Activated CD4-positive, alpha-beta T cell treated with anti-CD3 and anti-CD28 coated beads, Interleukin-2, Interleukin-4, amounts not matched to agents 100 ng/mL and 50 ng/mL, durations not matched to agents 16 hours and 8 hours (primary cell): ENCODE measurements around the gene MYOF.
"Not testable (repeated sequence)": the region's sequence is repeated elsewhere in the genome, so short reads cannot be mapped to it uniquely, and the experiment has no call there.

ENCODE experiments used
- DNase-seq: peaks from one replicate; pipeline ENCODE4 v3.0.0-alpha.2; 2020; ENCODE audit warnings: low spot score

MYOF gene

DNA sequence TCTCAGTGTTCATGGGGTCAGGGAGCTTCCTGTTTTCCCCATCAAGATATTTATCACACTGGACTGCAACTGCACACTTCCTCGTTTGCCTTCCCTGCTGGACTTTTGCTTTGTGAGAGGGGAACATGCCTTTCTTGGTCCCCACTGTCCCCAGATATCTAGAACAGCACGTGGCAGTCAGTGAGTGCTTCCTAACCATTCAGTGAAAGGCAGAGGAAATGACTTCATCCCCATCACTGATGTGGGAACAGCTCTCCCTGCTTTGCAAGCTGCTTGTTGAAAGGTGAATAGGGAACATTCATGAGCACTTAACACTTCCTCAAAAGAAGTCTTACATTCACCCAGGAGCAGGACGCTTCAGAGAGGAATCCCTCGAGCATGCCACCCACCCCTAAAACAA lies 135.4 kb downstream of the MYOF start:
- DNase-seq = no peak

DNA sequence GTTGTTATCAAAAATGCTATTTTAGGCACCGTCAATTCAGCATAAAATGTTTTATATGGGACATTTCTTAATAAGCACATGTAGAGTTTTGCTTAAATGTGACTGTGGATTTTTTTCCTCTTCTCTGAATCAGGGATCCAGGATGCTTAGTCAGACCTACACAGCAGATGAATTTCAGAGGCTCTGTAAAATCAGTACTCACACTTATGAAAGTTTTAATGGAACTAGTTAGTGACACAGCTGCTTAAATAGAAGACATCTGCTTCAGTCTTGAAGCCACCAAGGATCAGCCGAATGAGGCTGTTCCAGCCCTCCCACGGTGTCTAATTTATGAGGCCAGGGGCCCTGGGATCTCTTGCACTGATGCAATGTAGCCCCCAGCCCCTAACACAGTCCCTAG lies 136.0 kb downstream of the MYOF start:
- DNase-seq = peak; percentile 15

GRCh38 chr10:93344691-93345090 lies 137.4 kb downstream of the MYOF start:
- DNase-seq = no peak

- no peak for DNase-seq
Measured at GRCh38 chr10:93342921-93343320, 139.2 kb downstream of the MYOF start.

GRCh38 chr10:93342366-93342765 lies 139.8 kb downstream of the MYOF start:
- no peak for DNase-seq

GRCh38 chr10:93337309-93337721 lies 144.8 kb downstream of the MYOF start:
- no peak for DNase-seq

DNA sequence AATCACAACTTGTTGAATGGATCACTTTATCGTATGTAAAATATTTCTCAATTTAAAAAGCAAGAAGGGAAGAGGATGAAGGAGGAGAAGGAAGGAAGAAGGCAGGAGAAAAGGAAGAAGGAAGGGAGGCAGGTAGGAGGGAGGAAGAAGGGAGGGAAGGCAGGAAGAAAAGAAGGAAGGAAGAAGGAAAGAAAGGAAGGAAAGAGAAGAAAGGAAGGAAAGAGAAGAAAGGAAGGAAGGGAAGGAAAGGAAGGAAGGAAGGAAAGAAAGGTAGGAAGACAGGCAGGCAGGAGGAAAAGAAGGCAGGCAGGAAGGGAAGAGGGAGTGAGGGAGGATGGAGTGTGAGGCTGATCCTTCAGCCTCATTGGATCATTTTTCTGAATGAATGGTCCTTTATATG lies 145.5 kb downstream of the MYOF start:
- no peak for DNase-seq

- DNase-seq = no peak
Measured at GRCh38 chr10:93336110-93336509, 146.0 kb downstream of the MYOF start.

GRCh38 chr10:93334901-93335327 lies 147.2 kb downstream of the MYOF start:
- DNase-seq = no peak

DNA sequence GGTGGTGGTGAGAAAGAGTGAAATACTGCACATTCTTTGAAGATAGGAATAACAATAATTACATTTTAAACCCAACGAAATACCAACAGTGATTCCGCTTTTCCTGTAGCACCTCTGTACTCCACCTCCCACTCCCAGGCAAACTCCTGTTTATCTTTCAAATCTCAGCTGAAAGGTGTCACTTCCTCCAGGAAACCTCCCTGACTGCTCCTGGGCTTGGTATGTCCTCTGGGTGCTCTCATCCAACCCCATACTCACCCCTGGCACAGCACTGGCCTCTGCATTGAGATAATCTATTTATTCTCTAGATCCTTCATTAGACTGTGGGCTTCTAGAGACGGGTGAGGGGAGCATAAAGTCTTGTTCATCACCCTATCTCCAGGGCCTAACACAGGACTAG lies 148.0 kb downstream of the MYOF start:
- no peak for DNase-seq

DNA sequence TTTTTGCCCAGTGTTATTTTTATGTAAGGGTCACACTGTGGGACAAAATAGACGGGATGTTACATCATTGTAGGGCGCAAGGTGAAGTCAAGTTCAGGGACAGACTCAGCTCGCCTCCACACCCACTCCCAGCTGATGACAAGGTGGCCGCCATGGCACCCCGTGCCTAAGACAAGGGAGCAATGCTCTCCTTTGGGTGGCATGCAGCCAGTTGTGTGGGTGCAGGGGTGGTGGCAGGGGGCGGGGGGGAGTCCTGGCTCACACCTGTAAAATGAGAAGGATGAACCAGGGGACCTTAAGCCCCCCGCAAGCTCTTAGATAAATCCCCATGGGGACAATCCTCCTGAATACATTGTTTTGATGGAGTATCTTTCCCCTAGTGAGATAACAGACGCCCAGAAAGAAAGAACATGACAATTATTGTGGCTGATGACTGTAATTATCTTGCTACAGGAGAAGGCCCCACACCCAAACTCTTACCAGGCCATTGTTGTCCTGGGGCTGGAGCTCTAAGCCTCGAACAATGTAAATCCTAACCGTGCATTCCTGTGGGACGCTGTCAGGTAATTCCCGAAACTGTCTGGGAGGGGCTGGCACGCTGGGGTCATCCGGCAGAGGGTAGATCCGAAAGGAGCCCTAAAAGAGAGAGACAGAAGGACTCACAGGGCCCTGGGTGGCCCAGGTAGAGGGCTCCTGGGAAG lies 148.7 kb downstream of the MYOF start:
- DNase-seq = no peak

DNA sequence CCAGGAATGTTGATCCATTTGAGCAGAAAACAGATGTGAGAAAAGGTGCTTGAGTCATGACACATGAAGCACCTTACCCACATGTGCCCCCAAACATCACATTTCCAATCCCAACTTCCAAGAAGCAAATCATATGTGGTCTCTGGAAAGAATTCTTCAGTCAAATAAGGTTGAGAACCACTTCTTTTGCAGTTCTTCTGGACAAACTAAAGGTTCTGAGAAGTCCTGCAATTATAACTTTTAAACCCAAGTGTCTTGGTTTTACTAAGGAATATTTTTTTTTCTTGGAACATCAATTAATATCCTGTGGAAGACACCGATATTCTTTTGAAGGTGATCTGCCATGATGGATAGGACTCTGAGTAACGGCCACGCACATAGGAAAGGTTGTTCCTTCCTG lies 151.3 kb downstream of the MYOF start:
- no peak for DNase-seq

GRCh38 chr10:93319896-93320295 lies 162.2 kb downstream of the MYOF start:
- no peak for DNase-seq

- DNase-seq = no peak
Measured at GRCh38 chr10:93319096-93319495, 163.0 kb downstream of the MYOF start.

DNA sequence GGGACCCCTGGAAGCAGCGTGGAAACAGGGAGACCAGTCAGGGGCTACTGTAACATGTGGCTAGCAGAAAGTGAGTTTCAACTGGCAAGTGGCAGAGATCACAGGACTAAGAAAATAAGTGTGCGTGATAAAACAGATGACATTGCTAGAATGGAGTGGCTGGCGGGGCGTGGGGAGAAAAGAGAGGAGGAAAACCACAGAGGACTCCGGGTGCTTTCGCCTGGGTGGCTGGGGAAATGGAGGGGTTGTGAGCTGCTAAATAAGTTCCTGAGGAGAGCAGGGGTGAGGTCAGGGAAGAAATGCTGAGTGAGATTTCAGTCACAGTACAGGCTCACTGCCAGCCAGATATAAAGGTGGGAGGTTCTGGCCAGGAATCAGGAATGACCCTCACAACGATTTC lies 166.9 kb downstream of the MYOF start:
- DNase-seq = no peak

DNA sequence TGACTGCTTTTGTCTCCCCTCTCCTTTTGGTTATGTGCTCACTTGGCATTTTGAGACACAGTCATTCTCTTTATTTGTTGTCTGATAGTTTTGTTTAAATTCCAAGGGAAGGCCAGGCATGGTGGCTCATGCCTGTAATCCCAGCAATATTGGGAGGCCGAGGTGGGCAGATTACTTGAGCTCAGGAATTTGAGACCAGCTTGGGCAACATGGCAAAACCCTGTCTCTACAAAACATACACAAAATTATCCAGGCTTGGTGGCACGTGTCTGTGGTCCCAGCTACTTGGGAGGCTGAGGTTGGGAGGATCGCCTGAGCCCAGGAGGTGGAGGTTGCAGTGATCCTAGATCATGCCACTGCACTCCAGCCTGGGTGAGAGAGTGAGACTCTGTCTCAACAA lies 167.5 kb downstream of the MYOF start:
- not testable (repeated sequence) for DNase-seq

DNA sequence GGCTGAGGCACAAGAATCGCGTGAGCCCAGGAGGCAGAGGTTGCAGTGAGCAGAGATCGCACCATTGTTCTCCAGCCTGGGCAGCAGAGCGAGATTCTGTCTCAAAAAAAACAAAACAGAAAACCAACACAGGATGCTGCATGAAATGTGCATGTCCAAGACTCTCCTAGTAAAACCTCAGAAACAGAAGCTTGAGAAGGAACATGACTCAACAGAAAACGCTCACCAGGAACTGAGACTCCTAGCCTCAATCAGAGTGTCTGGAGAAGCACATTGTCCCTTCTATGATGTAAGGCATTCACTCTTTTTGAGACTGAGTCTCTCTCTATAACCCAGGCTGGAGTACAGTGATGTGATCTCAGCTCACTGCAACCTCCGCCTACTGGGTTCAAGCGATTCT lies 168.3 kb downstream of the MYOF start:
- peak; percentile 4 for DNase-seq

DNA sequence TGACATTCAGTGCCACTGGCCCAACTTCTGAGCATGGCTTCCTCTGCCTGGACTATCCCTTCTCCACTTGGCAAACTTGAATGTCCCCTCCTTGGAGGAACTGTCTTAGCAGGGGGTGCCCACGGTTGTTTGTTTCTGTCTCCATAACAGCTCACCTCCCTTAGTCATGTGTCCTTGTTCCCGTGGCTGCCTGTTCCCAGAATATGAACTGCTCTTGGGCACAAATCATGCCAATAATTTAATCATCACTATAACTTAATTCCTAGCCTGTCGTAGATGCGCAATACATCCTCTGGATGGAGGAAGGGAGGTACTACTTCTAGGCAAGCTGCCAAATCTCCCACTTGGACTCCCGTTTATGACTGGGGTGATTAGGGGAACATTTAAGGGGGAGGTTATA lies 173.1 kb downstream of the MYOF start:
- DNase-seq = no peak

DNA sequence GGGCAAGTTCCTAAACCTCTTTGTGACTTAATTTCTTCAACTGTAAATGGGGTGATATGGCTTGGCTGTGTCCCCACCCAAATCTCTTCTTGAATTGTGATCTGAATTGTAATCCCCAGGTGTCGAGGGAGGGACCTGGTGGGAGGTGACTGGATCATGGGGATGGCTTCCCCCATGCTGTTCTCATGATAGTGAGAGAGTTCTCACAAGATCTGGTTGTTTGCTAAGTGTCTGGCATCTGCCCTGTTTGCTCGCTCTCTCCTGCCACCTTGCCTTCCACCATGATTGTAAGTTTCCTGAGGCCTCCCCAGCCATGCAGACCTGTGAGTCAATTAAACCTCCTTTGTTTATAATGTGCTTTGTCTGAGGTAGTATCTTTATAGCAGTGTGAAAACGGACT lies 177.0 kb downstream of the MYOF start:
- DNase-seq = no peak

- DNase-seq = no peak
Measured at GRCh38 chr10:93300981-93301380, 181.2 kb downstream of the MYOF start.

- DNase-seq = no peak
Measured at GRCh38 chr10:93300288-93300917, 181.7 kb downstream of the MYOF start.

GRCh38 chr10:93299606-93300287 lies 182.4 kb downstream of the MYOF start:
- DNase-seq = no peak

GRCh38 chr10:93299195-93299594 lies 182.9 kb downstream of the MYOF start:
- no peak for DNase-seq
